Panc1 (cell line): Measurements from ENCODE around the gene MRTFA. TPM values are rescaled to one million over a fixed set of nuclear protein-coding genes. Genes with fewer than 3 reads are reported as not detected.

Experiments
- ATAC-seq: fragments of 200-7000 bp; cut with Tn5 transposase; 2 replicates; pipeline ENCODE4 v1.9.1; 2020; ENCODE audit warnings: mild to moderate bottlenecking, moderate library complexity
- BruUV-seq: library from RNA; stranded (reverse); fragments of 400-500 nt; replicated peaks from 2 replicates; lab custom pipeline; 2021; lab: Mats Ljungman, UMichigan
- CTCF ChIA-PET: fragments of 300-600 bp; sonication (Branson Sonifier 250); formaldehyde crosslinking; loops from one replicate; lab custom pipeline; 2022; ENCODE audit warnings: antibody characterized with exemption; lab: Charles Lee
- POLR2A ChIA-PET: fragments of 300-600 bp; sonication (Branson Sonifier 250); formaldehyde crosslinking; loops from one replicate; lab custom pipeline; 2022; ENCODE audit warnings: antibody characterized with exemption; lab: Charles Lee
- DNase-seq: peaks from one replicate; pipeline ENCODE4 v3.0.0-alpha.2; 2010; ENCODE audit warnings: low read depth, low spot score
- H3K27ac ChIP-seq: 2 replicates; pipeline ENCODE4 v1.5.1; 2011; ENCODE audit warnings: mild to moderate bottlenecking, low read length, inconsistent platforms
- H3K27me3 ChIP-seq: fragments of 200-500 bp; sonication (Bioruptor generic); 2 replicates; pipeline ENCODE4 v1.6.0; 2014; ENCODE audit warnings: low read length, inconsistent platforms; ENCODE audit not compliant: control insufficient read depth, insufficient read depth
- H3K36me3 ChIP-seq: fragments of 200-500 bp; sonication (Bioruptor generic); 2 replicates; pipeline ENCODE4 v1.5.1; 2014; ENCODE audit warnings: inconsistent platforms, mild to moderate bottlenecking, low read length, moderate library complexity; ENCODE audit not compliant: control insufficient read depth, insufficient read depth
- H3K4me1 ChIP-seq: 2 replicates; pipeline ENCODE4 v1.5.1; 2011; ENCODE audit warnings: inconsistent platforms, mild to moderate bottlenecking, low read length, moderate library complexity; ENCODE audit not compliant: control insufficient read depth, insufficient read depth
- H3K4me3 ChIP-seq, 2 experiments: 2 replicates each; pipeline ENCODE4 v1.5.1; 2011 to 2012; ENCODE audit warnings: low read depth in 2 of 2, low read length in 2 of 2, mild to moderate bottlenecking in 2 of 2, inconsistent platforms in 1 of 2, moderate library complexity in 1 of 2
- H3K9me3 ChIP-seq: fragments of 200-500 bp; sonication (Bioruptor generic); 2 replicates; pipeline ENCODE4 v1.5.1; 2014; ENCODE audit warnings: low read depth, mild to moderate bottlenecking, inconsistent platforms, low read length, moderate library complexity; ENCODE audit not compliant: control insufficient read depth, insufficient read depth
- POLR2AphosphoS5 ChIP-seq: IDR thresholded peaks from 2 replicates; pipeline ENCODE4 v1.6.1; 2012; ENCODE audit warnings: mild to moderate bottlenecking, low read depth, low read length, moderate library complexity
- SIN3A ChIP-seq: IDR thresholded peaks from 2 replicates; pipeline ENCODE4 v1.6.1; 2012; ENCODE audit warnings: low read depth, mild to moderate bottlenecking, low read length, moderate library complexity, borderline replicate concordance; ENCODE audit not compliant: insufficient read depth
- TCF7L2 ChIP-seq: IDR thresholded peaks from 2 replicates; pipeline ENCODE4 v1.6.1; 2011; ENCODE audit warnings: mild to moderate bottlenecking, low read depth, low read length, inconsistent platforms
- in situ Hi-C: cut with HindIII; loops from 2 replicates; pipeline ENCODE4 v1.10.0; 2016; ENCODE audit warnings: low sequenced_read_pairs, low pct_unique_long_range_greater_than_20kb
- intact Hi-C: fragments of 100-400 bp; cut with micrococcal nuclease; formaldehyde crosslinking; loops from one replicate; pipeline ENCODE4 v1.10.0; 2022; ENCODE audit not compliant: unreplicated experiment
- total RNA-seq: library from RNA; stranded (reverse); gene quantifications from one replicate; pipeline ENCODE4 v1.2.1, GENCODE V29; 2021; ENCODE audit not compliant: unreplicated experiment
- TF ChIP-seq, protein P1 (sequence below), 2 experiments: IDR thresholded peaks; 2 replicates each; pipeline ENCODE4 v1.6.1; 2011 to 2012; ENCODE audit warnings: low read depth in 2 of 2, control low read depth in 1 of 2, low read length in 1 of 2, mild to moderate bottlenecking in 1 of 2, moderate library complexity in 1 of 2; ENCODE audit not compliant: insufficient read depth in 1 of 2
- TF ChIP-seq, protein P2 (sequence below): fragments of 450-650 bp; IDR thresholded peaks from 2 replicates; pipeline ENCODE4 v1.5.1; 2017; ENCODE audit warnings: mild to moderate bottlenecking

The MRTFA gene
- total RNA-seq, 1 experiment from 2014 or later = 62.1 TPM

DNA sequence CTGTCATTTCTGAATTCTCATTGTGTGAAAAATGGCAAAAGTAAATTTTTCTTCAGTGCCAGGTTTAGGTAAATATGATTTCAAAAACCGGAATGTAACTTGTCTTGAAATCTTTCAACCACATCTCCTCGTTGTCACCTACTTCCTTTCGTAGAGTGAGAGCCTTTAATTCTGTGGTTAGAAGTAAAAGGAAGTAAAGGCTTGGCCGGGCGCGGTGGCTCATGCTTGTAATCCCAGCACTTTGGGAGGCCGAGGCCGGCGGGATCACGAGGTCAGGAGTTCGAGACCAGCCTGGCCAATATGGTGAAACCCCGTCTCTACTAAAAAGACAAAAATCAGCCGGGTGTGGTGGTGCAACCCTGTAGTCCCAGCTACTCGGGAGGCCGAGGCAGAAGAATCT is 236.4 kb downstream of the MRTFA start:
- no TSS peak for BruUV-seq
- TF ChIP-seq SIN3A (no peak), TCF7L2 (no peak), POLR2AphosphoS5 (no peak)
- TF ChIP-seq, protein P1, sequence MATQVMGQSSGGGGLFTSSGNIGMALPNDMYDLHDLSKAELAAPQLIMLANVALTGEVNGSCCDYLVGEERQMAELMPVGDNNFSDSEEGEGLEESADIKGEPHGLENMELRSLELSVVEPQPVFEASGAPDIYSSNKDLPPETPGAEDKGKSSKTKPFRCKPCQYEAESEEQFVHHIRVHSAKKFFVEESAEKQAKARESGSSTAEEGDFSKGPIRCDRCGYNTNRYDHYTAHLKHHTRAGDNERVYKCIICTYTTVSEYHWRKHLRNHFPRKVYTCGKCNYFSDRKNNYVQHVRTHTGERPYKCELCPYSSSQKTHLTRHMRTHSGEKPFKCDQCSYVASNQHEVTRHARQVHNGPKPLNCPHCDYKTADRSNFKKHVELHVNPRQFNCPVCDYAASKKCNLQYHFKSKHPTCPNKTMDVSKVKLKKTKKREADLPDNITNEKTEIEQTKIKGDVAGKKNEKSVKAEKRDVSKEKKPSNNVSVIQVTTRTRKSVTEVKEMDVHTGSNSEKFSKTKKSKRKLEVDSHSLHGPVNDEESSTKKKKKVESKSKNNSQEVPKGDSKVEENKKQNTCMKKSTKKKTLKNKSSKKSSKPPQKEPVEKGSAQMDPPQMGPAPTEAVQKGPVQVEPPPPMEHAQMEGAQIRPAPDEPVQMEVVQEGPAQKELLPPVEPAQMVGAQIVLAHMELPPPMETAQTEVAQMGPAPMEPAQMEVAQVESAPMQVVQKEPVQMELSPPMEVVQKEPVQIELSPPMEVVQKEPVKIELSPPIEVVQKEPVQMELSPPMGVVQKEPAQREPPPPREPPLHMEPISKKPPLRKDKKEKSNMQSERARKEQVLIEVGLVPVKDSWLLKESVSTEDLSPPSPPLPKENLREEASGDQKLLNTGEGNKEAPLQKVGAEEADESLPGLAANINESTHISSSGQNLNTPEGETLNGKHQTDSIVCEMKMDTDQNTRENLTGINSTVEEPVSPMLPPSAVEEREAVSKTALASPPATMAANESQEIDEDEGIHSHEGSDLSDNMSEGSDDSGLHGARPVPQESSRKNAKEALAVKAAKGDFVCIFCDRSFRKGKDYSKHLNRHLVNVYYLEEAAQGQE (IDR thresholded peaks at IDR 0.05; ENCODE audit: insufficient read depth in 1 of 2, low read depth in 2 of 2, low read length in 1 of 2) = no peak
- TF ChIP-seq, protein P2, sequence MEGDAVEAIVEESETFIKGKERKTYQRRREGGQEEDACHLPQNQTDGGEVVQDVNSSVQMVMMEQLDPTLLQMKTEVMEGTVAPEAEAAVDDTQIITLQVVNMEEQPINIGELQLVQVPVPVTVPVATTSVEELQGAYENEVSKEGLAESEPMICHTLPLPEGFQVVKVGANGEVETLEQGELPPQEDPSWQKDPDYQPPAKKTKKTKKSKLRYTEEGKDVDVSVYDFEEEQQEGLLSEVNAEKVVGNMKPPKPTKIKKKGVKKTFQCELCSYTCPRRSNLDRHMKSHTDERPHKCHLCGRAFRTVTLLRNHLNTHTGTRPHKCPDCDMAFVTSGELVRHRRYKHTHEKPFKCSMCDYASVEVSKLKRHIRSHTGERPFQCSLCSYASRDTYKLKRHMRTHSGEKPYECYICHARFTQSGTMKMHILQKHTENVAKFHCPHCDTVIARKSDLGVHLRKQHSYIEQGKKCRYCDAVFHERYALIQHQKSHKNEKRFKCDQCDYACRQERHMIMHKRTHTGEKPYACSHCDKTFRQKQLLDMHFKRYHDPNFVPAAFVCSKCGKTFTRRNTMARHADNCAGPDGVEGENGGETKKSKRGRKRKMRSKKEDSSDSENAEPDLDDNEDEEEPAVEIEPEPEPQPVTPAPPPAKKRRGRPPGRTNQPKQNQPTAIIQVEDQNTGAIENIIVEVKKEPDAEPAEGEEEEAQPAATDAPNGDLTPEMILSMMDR = no peak
- Histone ChIP-seq H3K27ac (no peak overlapping the region), H3K4me1 (no peaks in the 10 kb centered on the region), H3K9me3 (no peaks in the 10 kb centered on the region), H3K27me3 (no peaks in the 10 kb centered on the region), H3K36me3 (0 out of 2 replicates have a peak, but pooled peaks cover 2% of the 10 kb centered on the region), H3K4me3 (no peak overlapping the region)
- ChIA-PET CTCF (interaction anchor here (0.6 kb wide), 1 partner anchor 16 kb away, joined by 3 read pairs; no protein-coding TSS in a partner anchor), POLR2A (no interaction called here)
- DNase-seq = no peak
- intact Hi-C loops (no loop called here), in situ Hi-C loops (no loop called here)
- ATAC-seq = no peak

DNA sequence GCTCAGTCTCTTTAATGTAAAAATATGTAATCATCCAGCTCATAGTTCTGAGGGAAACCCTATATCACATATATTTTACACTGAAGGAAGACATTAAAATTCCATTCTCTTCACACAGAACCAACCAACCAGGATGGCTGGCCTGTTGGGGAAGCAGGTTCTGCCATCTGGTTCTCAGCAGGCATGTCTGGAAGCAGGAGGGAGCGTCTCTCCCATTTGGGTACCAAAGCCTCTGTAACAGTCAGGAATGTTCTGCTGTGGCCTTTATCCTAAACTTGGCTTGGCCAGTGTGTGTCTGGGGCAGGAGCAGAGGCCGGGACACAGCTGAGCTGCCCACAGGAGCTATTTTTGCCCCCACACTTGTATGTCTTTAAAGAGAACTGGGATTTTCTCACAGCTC is 236.9 kb downstream of the MRTFA start:
- Histone ChIP-seq H3K27ac (no peak overlapping the region), H3K27me3 (no peaks in the 10 kb centered on the region), H3K9me3 (no peaks in the 10 kb centered on the region), H3K36me3 (0 out of 2 replicates have a peak, but pooled peaks cover 2% of the 10 kb centered on the region), H3K4me1 (no peaks in the 10 kb centered on the region), H3K4me3 (no peak overlapping the region)
- ATAC-seq (no peak), DNase-seq (no peak)
- BruUV-seq = no TSS peak
- in situ Hi-C loops = no loop called here
- ChIA-PET POLR2A (no interaction called here), CTCF (interaction anchor here (0.7 kb wide), 1 partner anchor 361 kb away, joined by 3 read pairs; no protein-coding TSS in a partner anchor)
- TF ChIP-seq, protein P2 = no peak
- TF ChIP-seq TCF7L2 = no peak
- no peak for TF ChIP-seq SIN3A
- no peak for TF ChIP-seq POLR2AphosphoS5
- TF ChIP-seq, protein P1 (IDR thresholded peaks at IDR 0.05; ENCODE audit: insufficient read depth in 1 of 2, low read depth in 2 of 2, low read length in 1 of 2) = no peak
- intact Hi-C loops = no loop called here
